A549 (cell line): ENCODE results near the gene MAP3K13. TPM values are rescaled to one million over a fixed set of nuclear protein-coding genes. Genes with fewer than 3 reads are reported as not detected.

Source experiments
- ATAC-seq, 2 experiments: fragments of 200-7000 bp in 1 of 2; fragments of >200 bp in 1 of 2; cut with Nextera tagmentation in 1 of 2; cut with Tn5 transposase in 1 of 2; 3 replicates each; pipeline versions ENCODE4 v1.8.0 to v1.9.1; 2018 to 2020; ENCODE audit warnings: mild to moderate bottlenecking in 1 of 2, moderate library complexity in 1 of 2
- CTCF ChIA-PET: fragments of 300-600 bp; sonication (Branson Sonifier 250); formaldehyde crosslinking; extraction: SDS; loops from one replicate; lab custom pipeline; 2021; ENCODE audit warnings: antibody characterized with exemption, inconsistent platforms; lab: Yijun Ruan, JAX
- POLR2A ChIA-PET: fragments of 350-600 bp; formaldehyde crosslinking; extraction: SDS; loops from one replicate; lab custom pipeline; 2021; ENCODE audit warnings: antibody characterized with exemption, inconsistent platforms; lab: Yijun Ruan, JAX
- DNase-seq, 2 experiments: peaks; one replicate each; pipeline versions ENCODE4 v3.0.0 to v3.0.0-alpha.2; 2011 to 2016; ENCODE audit warnings: low read depth in 1 of 2, low spot score in 1 of 2
- FAIRE-seq: peaks from 2 replicates; lab custom pipeline; 2011; peaks lifted over from hg19 to GRCh38; lab: Jason Lieb, UNC
- H3K27ac ChIP-seq, 2 experiments: fragments of >200 bp; sonication (Bioruptor Twin); formaldehyde crosslinking; 3 replicates each; pipeline ENCODE4 v1.5.1; 2016 to 2017
- H3K4me1 ChIP-seq: fragments of >200 bp; sonication (Bioruptor Twin); formaldehyde crosslinking; 3 replicates; pipeline ENCODE4 v1.6.1; 2016
- H3K4me2 ChIP-seq: fragments of >200 bp; sonication (Bioruptor Twin); formaldehyde crosslinking; 3 replicates; pipeline ENCODE4 v1.6.1; 2016
- H3K4me3 ChIP-seq: fragments of >200 bp; sonication (Bioruptor Twin); formaldehyde crosslinking; 3 replicates; pipeline ENCODE4 v1.5.1; 2016
- H3K9me3 ChIP-seq: fragments of >200 bp; sonication (Bioruptor Twin); formaldehyde crosslinking; 3 replicates; pipeline ENCODE4 v1.6.1; 2016
- CBX8 ChIP-seq: fragments of 200-600 bp; sonication (generic); IDR thresholded peaks from 2 replicates; pipeline ENCODE4 v1.6.1; 2016
- EHMT2 ChIP-seq: fragments of 200-600 bp; sonication (generic); IDR thresholded peaks from 2 replicates; pipeline ENCODE4 v1.6.1; 2016; ENCODE audit warnings: antibody characterized with exemption, low read depth, mild to moderate bottlenecking, moderate library complexity
- EP300 ChIP-seq, 2 experiments: fragments of >200 bp; sonication (Bioruptor Twin); formaldehyde crosslinking; IDR thresholded peaks; 2 replicates in 1 of 2; 3 replicates in 1 of 2; pipeline ENCODE4 v1.6.1; 2016 to 2017
- GATA3 ChIP-seq: IDR thresholded peaks from 2 replicates; pipeline ENCODE4 v1.6.1; 2012; ENCODE audit warnings: borderline replicate concordance
- HOXB13 ChIP-seq: fragments of 250-450 bp; sonication (Bioruptor Pico); IDR thresholded peaks from 2 replicates; pipeline ENCODE4 v1.5.0; 2020; ENCODE audit warnings: low read depth, mild to moderate bottlenecking, moderate library complexity
- HOXB5 ChIP-seq: fragments of 250-450 bp; sonication (Bioruptor Pico); IDR thresholded peaks from 2 replicates; pipeline ENCODE4 v1.5.0; 2020; ENCODE audit warnings: mild to moderate bottlenecking, moderate library complexity
- JUN ChIP-seq, 2 experiments: fragments of >200 bp; sonication (Bioruptor Twin); formaldehyde crosslinking; IDR thresholded peaks; 2 replicates in 1 of 2; 3 replicates in 1 of 2; pipeline ENCODE4 v1.6.1; 2016 to 2017
- KDM5A ChIP-seq: fragments of 200-600 bp; sonication (generic); IDR thresholded peaks from 2 replicates; pipeline ENCODE4 v1.6.1; 2016; ENCODE audit warnings: antibody characterized with exemption, mild to moderate bottlenecking
- MAZ ChIP-seq: fragments of 150-350 bp; IDR thresholded peaks from 2 replicates; pipeline ENCODE4 v1.6.1; 2014; ENCODE audit warnings: antibody characterized with exemption, low read depth, low read length, borderline replicate concordance
- PHF8 ChIP-seq: fragments of 200-600 bp; sonication (generic); IDR thresholded peaks from 2 replicates; pipeline ENCODE4 v1.6.1; 2016; ENCODE audit warnings: low read depth, mild to moderate bottlenecking, antibody characterized with exemption, moderate library complexity, borderline replicate concordance
- POLR2A ChIP-seq: IDR thresholded peaks from 2 replicates; pipeline ENCODE4 v1.6.1; 2012; ENCODE audit warnings: mild to moderate bottlenecking, low read length
- RFX5 ChIP-seq: fragments of 450-650 bp; IDR thresholded peaks from 2 replicates; pipeline ENCODE4 v1.7.1; 2014; ENCODE audit warnings: antibody characterized with exemption, mild to moderate bottlenecking, moderate library complexity
- TFCP2L1 ChIP-seq: fragments of 250-450 bp; sonication (Bioruptor Pico); IDR thresholded peaks from 2 replicates; pipeline ENCODE4 v1.5.0; 2021; ENCODE audit warnings: mild to moderate bottlenecking
- ZC3H11A ChIP-seq: fragments of 450-650 bp; IDR thresholded peaks from 2 replicates; pipeline ENCODE4 v1.6.1; 2014; ENCODE audit warnings: antibody characterized with exemption, mild to moderate bottlenecking
- ZFP36 ChIP-seq: fragments of 450-650 bp; IDR thresholded peaks from 2 replicates; pipeline ENCODE4 v1.6.1; 2014; ENCODE audit warnings: borderline replicate concordance; ENCODE audit not compliant: partially characterized antibody
- ZNF302 ChIP-seq: fragments of 250-450 bp; sonication (Bioruptor Pico); IDR thresholded peaks from 2 replicates; pipeline ENCODE4 v1.9.0; 2021; ENCODE audit warnings: inconsistent platforms, mild to moderate bottlenecking, moderate library complexity
- WGBS: methylation state at CpG from one replicate; pipeline ENCODE4 v1.1.6; 2017; ENCODE audit errors: missing lambda C conversion rate; 5-methylcytosine and 5-hydroxymethylcytosine counted together
- polyA plus RNA-seq, 4 experiments: library from polyadenylated mRNA; depleted of rRNA in 3 of 4; stranded (reverse); fragments of >200 nt; fragmentation: RNase III in 1 of 4; extraction: RNeasy Plus Mini Kit Qiagen cat#74134 plus additional on column Dnase treatment in 1 of 4; gene quantifications; 2 replicates in 3 of 4; 3 replicates in 1 of 4; pipeline ENCODE4 v1.2.3, GENCODE V29; 2011 to 2017
- TF ChIP-seq, protein P1 (sequence below): fragments of 150-350 bp; IDR thresholded peaks from 2 replicates; pipeline ENCODE4 v1.6.1; 2014; ENCODE audit warnings: low read depth, mild to moderate bottlenecking, low read length
- TF ChIP-seq, protein P2 (sequence below): fragments of >200 bp; sonication (Bioruptor Twin); formaldehyde crosslinking; IDR thresholded peaks from 3 replicates; pipeline ENCODE4 v1.5.1; 2016
- TF ChIP-seq, protein P3 (sequence below): fragments of 250-450 bp; sonication (Bioruptor Pico); IDR thresholded peaks from 2 replicates; pipeline ENCODE4 v1.5.0; 2021; ENCODE audit warnings: mild to moderate bottlenecking, moderate library complexity, borderline replicate concordance
- TF ChIP-seq, protein P4 (sequence below): IDR thresholded peaks from 2 replicates; pipeline ENCODE4 v1.6.1; 2012

The MAP3K13 gene
- polyA plus RNA-seq, 2 of the 4 experiments (the other 2 are of a cell fraction): 15.8 to 23.2 TPM

DNA sequence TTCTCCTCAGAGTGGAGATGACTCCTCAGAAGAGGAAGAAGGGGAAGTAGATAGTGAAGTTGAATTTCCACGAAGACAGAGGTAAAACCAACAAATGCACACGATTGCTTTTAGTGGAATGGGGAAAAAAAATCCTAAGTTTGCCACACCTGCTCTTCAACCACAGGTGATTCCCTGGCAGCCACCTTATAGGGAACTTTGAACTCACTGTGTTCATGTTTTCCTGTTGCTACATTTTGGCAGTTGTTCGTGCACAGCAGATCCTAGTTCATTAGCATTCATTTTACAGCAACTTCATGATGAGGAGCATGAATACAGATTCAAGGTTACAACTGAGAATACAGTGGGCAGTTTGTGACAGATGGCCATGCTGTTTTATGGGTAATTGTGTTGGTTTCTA lies 114.4 kb downstream of the MAP3K13 start:
- Histone ChIP-seq H3K27ac (no peak overlapping the region), H3K9me3 (no peaks in the 10 kb centered on the region)
- CTCF ChIA-PET: interaction anchor here (1.1 kb wide), 1 partner anchor 16 kb away, joined by 3 read pairs; no protein-coding TSS in a partner anchor
- no peak for FAIRE-seq
- TF ChIP-seq PHF8: no peak
- no peak for TF ChIP-seq KDM5A
- TF ChIP-seq, protein P1, sequence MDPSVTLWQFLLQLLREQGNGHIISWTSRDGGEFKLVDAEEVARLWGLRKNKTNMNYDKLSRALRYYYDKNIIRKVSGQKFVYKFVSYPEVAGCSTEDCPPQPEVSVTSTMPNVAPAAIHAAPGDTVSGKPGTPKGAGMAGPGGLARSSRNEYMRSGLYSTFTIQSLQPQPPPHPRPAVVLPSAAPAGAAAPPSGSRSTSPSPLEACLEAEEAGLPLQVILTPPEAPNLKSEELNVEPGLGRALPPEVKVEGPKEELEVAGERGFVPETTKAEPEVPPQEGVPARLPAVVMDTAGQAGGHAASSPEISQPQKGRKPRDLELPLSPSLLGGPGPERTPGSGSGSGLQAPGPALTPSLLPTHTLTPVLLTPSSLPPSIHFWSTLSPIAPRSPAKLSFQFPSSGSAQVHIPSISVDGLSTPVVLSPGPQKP: no peak
- TF ChIP-seq RFX5: no peak
- TF ChIP-seq, protein P2, sequence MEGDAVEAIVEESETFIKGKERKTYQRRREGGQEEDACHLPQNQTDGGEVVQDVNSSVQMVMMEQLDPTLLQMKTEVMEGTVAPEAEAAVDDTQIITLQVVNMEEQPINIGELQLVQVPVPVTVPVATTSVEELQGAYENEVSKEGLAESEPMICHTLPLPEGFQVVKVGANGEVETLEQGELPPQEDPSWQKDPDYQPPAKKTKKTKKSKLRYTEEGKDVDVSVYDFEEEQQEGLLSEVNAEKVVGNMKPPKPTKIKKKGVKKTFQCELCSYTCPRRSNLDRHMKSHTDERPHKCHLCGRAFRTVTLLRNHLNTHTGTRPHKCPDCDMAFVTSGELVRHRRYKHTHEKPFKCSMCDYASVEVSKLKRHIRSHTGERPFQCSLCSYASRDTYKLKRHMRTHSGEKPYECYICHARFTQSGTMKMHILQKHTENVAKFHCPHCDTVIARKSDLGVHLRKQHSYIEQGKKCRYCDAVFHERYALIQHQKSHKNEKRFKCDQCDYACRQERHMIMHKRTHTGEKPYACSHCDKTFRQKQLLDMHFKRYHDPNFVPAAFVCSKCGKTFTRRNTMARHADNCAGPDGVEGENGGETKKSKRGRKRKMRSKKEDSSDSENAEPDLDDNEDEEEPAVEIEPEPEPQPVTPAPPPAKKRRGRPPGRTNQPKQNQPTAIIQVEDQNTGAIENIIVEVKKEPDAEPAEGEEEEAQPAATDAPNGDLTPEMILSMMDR: no peak
- no peak for TF ChIP-seq MAZ
- no peak for TF ChIP-seq TFCP2L1 (CRISPR knock-in tag)
- no peak for TF ChIP-seq ZC3H11A
- TF ChIP-seq, protein P3, sequence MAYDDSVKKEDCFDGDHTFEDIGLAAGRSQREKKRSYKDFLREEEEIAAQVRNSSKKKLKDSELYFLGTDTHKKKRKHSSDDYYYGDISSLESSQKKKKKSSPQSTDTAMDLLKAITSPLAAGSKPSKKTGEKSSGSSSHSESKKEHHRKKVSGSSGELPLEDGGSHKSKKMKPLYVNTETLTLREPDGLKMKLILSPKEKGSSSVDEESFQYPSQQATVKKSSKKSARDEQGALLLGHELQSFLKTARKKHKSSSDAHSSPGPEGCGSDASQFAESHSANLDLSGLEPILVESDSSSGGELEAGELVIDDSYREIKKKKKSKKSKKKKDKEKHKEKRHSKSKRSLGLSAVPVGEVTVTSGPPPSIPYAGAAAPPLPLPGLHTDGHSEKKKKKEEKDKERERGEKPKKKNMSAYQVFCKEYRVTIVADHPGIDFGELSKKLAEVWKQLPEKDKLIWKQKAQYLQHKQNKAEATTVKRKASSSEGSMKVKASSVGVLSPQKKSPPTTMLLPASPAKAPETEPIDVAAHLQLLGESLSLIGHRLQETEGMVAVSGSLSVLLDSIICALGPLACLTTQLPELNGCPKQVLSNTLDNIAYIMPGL (CRISPR knock-in tag): no peak
- no peak for TF ChIP-seq ZFP36
- TF ChIP-seq CBX8: no peak
- TF ChIP-seq, all 56 proteins: peak for 0
- Histone ChIP-seq H3K4me1 (no peaks in the 10 kb centered on the region), H3K4me2 (no peak overlapping the region), H3K4me3 (no peak overlapping the region)
- POLR2A ChIA-PET: no interaction called here
- ATAC-seq (no peak), DNase-seq (no peak)
- 63% methylated on average over 3 of the region's 3 CpGs for WGBS

DNA sequence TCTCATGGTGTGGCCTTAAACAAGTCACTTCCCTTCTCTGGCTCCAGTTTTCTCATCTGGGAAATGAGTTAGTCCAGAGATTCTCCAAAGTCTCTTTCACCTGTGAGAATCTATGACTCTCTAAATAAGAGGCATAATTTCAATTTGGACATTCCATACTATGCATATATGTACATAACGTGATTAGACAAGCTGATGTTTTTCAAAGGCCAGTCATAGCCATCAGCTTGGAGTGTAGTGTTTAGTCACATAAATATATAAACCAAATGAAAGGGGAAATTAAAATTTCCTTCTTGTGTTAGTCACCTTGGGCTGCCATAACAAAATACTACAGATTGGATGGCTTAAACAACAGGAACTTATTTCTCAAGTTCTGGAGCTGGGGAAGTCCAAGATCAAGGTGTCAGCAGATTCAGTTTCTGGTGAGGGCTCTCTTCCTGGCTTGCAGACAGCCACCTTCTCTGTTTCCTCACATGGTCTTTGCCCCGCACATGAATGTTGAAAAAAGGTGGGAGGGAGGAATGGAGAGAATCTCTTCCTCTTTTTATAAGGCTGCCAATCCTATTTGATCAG lies 116.5 kb downstream of the MAP3K13 start:
- Histone ChIP-seq H3K9me3 (no peaks in the 10 kb centered on the region), H3K4me2 (no peak overlapping the region), H3K27ac (no peak overlapping the region), H3K4me1 (no peaks in the 10 kb centered on the region), H3K4me3 (no peak overlapping the region)
- DNase-seq: no peak
- ChIA-PET CTCF (interaction anchor here (0.6 to 3.1 kb wide), 2 partner anchors 19 to 428 kb away, joined by 3 to 12 read pairs; no protein-coding TSS in a partner anchor), POLR2A (no interaction called here)
- TF ChIP-seq EHMT2: no peak
- TF ChIP-seq GATA3: no peak
- TF ChIP-seq, protein P2: no peak
- no peak for TF ChIP-seq HOXB13 (CRISPR knock-in tag)
- no peak for TF ChIP-seq ZNF302
- no peak for TF ChIP-seq HOXB5 (CRISPR knock-in tag)
- TF ChIP-seq, protein P4, sequence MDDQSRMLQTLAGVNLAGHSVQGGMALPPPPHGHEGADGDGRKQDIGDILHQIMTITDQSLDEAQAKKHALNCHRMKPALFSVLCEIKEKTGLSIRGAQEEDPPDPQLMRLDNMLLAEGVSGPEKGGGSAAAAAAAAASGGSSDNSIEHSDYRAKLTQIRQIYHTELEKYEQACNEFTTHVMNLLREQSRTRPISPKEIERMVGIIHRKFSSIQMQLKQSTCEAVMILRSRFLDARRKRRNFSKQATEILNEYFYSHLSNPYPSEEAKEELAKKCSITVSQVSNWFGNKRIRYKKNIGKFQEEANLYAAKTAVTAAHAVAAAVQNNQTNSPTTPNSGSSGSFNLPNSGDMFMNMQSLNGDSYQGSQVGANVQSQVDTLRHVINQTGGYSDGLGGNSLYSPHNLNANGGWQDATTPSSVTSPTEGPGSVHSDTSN: no peak
- no peak for TF ChIP-seq EP300 (IDR thresholded peaks at IDR 0.05)
- TF ChIP-seq POLR2A: no peak
- no peak for TF ChIP-seq JUN (IDR thresholded peaks at IDR 0.05)
- no peak for ATAC-seq
- WGBS: 91% methylated on average over 2 of the region's 2 CpGs
- no peak for FAIRE-seq
